ENCODE data around the gene CHD6.

GRCh38 chr20:41427833-41428232 is 190.3 kb downstream of the CHD6 start:
- TF ChIP-seq FOXM1 (IDR thresholded peaks at IDR 0.05; ENCODE audit: borderline replicate concordance, low read depth) (no peak), USF1 (IDR thresholded peaks at IDR 0.05) (no peak), REST (IDR thresholded peaks at IDR 0.05; ENCODE audit: low read depth) (no peak), CREB1 (IDR thresholded peaks at IDR 0.05; ENCODE audit: low read depth) (no peak), TAF1 (IDR thresholded peaks at IDR 0.05; ENCODE audit: low read depth) (no peak), MAX (IDR thresholded peaks at IDR 0.05) (no peak), EGR1 (IDR thresholded peaks at IDR 0.05) (no peak), TCF12 (IDR thresholded peaks at IDR 0.05; ENCODE audit: low read depth) (no peak), RAD21 (IDR thresholded peaks at IDR 0.05; ENCODE audit: low read depth) (no peak), EP300 (IDR thresholded peaks at IDR 0.05; ENCODE audit: borderline replicate concordance) (no peak), CEBPB (IDR thresholded peaks at IDR 0.05) (no peak)

Measured in Ishikawa (cell line).